ENCODE data around the gene PAF1. TPM values are rescaled to one million over a fixed set of nuclear protein-coding genes. Genes with fewer than 3 reads are reported as not detected.
"Not testable (repeated sequence)": the region's sequence is repeated elsewhere in the genome, so short reads cannot be mapped to it uniquely, and the experiment has no call there.

Gene PAF1
- total RNA-seq, 1 donor from 2014 or later = 32.5 TPM

- Mint-ChIP-seq H3K27ac (ENCODE audit: unreplicated experiment) (peak overlapping the region; percentile 57), H3K4me1 (ENCODE audit: low read depth) (no peaks in the 10 kb centered on the region), H3K36me3 (ENCODE audit: low read depth) (peaks cover 45% of the 10 kb centered on the region), H3K27me3 (ENCODE audit: low read depth) (no peaks in the 10 kb centered on the region), H3K4me3 (ENCODE audit: unreplicated experiment) (no peak overlapping the region), H3K9me3 (ENCODE audit: low read depth) (no peaks in the 10 kb centered on the region)
- DNase-seq (ENCODE audit: low spot score) = no peak
- no peak for TF ChIP-seq CTCF (IDR thresholded peaks at IDR 0.05)
Observed at GRCh38 chr19:39382991-39383828, 7.7 kb downstream of the PAF1 start.

- DNase-seq (ENCODE audit: low spot score) = no peak
- Mint-ChIP-seq H3K36me3 (ENCODE audit: low read depth) (peaks cover 50% of the 10 kb centered on the region), H3K27ac (ENCODE audit: unreplicated experiment) (no peak overlapping the region)
Observed at GRCh38 chr19:39381910-39382611, 8.8 kb downstream of the PAF1 start.

GRCh38 chr19:39380521-39381502, 10.1 kb downstream of the PAF1 start:
- TF ChIP-seq CTCF (IDR thresholded peaks at IDR 0.05) = no peak
- no peaks in the 10 kb centered on the region for H3K9me3 Mint-ChIP-seq (ENCODE audit: low read depth)
- no peak for DNase-seq (ENCODE audit: low spot score)
- H3K4me3 Mint-ChIP-seq (ENCODE audit: unreplicated experiment) = no peak overlapping the region
- peak overlapping the region; percentile 1 for H3K27ac Mint-ChIP-seq (ENCODE audit: unreplicated experiment)
- peaks cover 48% of the 10 kb centered on the region for H3K36me3 Mint-ChIP-seq (ENCODE audit: low read depth)
- H3K4me1 Mint-ChIP-seq (ENCODE audit: low read depth) = no peaks in the 10 kb centered on the region
- H3K27me3 Mint-ChIP-seq (ENCODE audit: low read depth) = no peaks in the 10 kb centered on the region

More at GRCh38 chr19:39381910-39382611, 8.8 kb downstream of the PAF1 start:
- Mint-ChIP-seq H3K27me3 (ENCODE audit: low read depth) (no peaks in the 10 kb centered on the region), H3K9me3 (ENCODE audit: low read depth) (no peaks in the 10 kb centered on the region), H3K4me1 (ENCODE audit: low read depth) (no peaks in the 10 kb centered on the region), H3K4me3 (ENCODE audit: unreplicated experiment) (no peak overlapping the region)
- no peak for TF ChIP-seq CTCF (IDR thresholded peaks at IDR 0.05)

- DNase-seq (ENCODE audit: low spot score) = no peak
- Mint-ChIP-seq H3K9me3 (ENCODE audit: low read depth) (no peaks in the 10 kb centered on the region), H3K4me3 (ENCODE audit: unreplicated experiment) (no peak overlapping the region), H3K4me1 (ENCODE audit: low read depth) (no peaks in the 10 kb centered on the region), H3K27ac (ENCODE audit: unreplicated experiment) (no peak overlapping the region), H3K36me3 (ENCODE audit: low read depth) (peaks cover 51% of the 10 kb centered on the region), H3K27me3 (ENCODE audit: low read depth) (no peaks in the 10 kb centered on the region)
- TF ChIP-seq CTCF (IDR thresholded peaks at IDR 0.05) = no peak
Observed at GRCh38 chr19:39379865-39380396, 11.0 kb downstream of the PAF1 start.

- not testable (repeated sequence) for H3K27me3 Mint-ChIP-seq (ENCODE audit: low read depth); H3K4me1 Mint-ChIP-seq (ENCODE audit: low read depth); DNase-seq (ENCODE audit: low spot score); H3K4me3 Mint-ChIP-seq (ENCODE audit: unreplicated experiment); H3K9me3 Mint-ChIP-seq (ENCODE audit: low read depth)
- H3K36me3 Mint-ChIP-seq (ENCODE audit: low read depth) = peaks cover 54% of the 10 kb centered on the region
- peak overlapping the region; percentile 32 for H3K27ac Mint-ChIP-seq (ENCODE audit: unreplicated experiment)
Observed at GRCh38 chr19:39379366-39379765, 11.5 kb downstream of the PAF1 start.
